K562 (cell line): ENCODE data around the gene TRAF3.

Experiments used
- CREM ChIP-seq: IDR thresholded peaks from 2 replicates; pipeline ENCODE4 v1.6.1; 2014; ENCODE audit warnings: antibody characterized with exemption, low read depth
- NBN ChIP-seq: fragments of 450-650 bp; IDR thresholded peaks from 2 replicates; pipeline ENCODE4 v1.6.1; 2016; ENCODE audit warnings: low read depth, mild to moderate bottlenecking
- SIN3A ChIP-seq, 2 experiments: fragments of 150-350 bp in 1 of 2; IDR thresholded peaks; 2 replicates each; pipeline ENCODE4 v1.6.1; 2011 to 2016; ENCODE audit warnings: borderline replicate concordance in 2 of 2, low read depth in 2 of 2, low read length in 2 of 2, mild to moderate bottlenecking in 2 of 2, moderate library complexity in 2 of 2; ENCODE audit not compliant: control insufficient read depth in 1 of 2
- TEAD2 ChIP-seq: fragments of 450-650 bp; IDR thresholded peaks from 2 replicates; pipeline ENCODE4 v1.6.1; 2016; ENCODE audit warnings: missing genetic modification characterization, control low read depth, missing compliant biosample characterization
- TEAD4 ChIP-seq, 2 experiments: sonication (generic) in 1 of 2; formaldehyde crosslinking in 1 of 2; IDR thresholded peaks; 2 replicates each; pipeline versions ENCODE4 v1.6.1 to v1.8.0; 2012 to 2022; ENCODE audit warnings: borderline replicate concordance in 1 of 2, inconsistent platforms in 1 of 2, low read length in 1 of 2, mild to moderate bottlenecking in 1 of 2, missing genetic modification reagents in 1 of 2
- USF2 ChIP-seq: sonication (generic); formaldehyde crosslinking; IDR thresholded peaks from 2 replicates; pipeline ENCODE4 v1.5.0; 2020; ENCODE audit warnings: missing genetic modification reagents
- TF ChIP-seq, protein P1 (sequence below), 3 experiments: IDR thresholded peaks in 2 of 3; conservative IDR thresholded peaks in 1 of 3; 2 replicates each; pipeline ENCODE4 v1.5.1; 2011 to 2012; ENCODE audit warnings: low read length in 3 of 3, mild to moderate bottlenecking in 3 of 3, control low read depth in 2 of 3, improper control_type of control experiment in 1 of 3, inconsistent platforms in 1 of 3, low read depth in 1 of 3, mixed read lengths in 1 of 3, moderate library complexity in 1 of 3; ENCODE audit not compliant: insufficient read depth in 2 of 3
- TF ChIP-seq, protein P2 (sequence below), 2 experiments: fragments of 450-650 bp in 1 of 2; sonication (generic) in 1 of 2; formaldehyde crosslinking in 1 of 2; IDR thresholded peaks in 1 of 2; conservative IDR thresholded peaks in 1 of 2; 2 replicates each; pipeline versions ENCODE4 v1.6.1 to v1.8.1; 2016 to 2023; ENCODE audit warnings: mild to moderate bottlenecking in 2 of 2, moderate library complexity in 2 of 2, inconsistent platforms in 1 of 2, missing genetic modification reagents in 1 of 2
- TF ChIP-seq, protein P3 (sequence below): fragments of 450-650 bp; IDR thresholded peaks from 2 replicates; pipeline ENCODE4 v1.6.1; 2016; ENCODE audit warnings: low read depth

DNA sequence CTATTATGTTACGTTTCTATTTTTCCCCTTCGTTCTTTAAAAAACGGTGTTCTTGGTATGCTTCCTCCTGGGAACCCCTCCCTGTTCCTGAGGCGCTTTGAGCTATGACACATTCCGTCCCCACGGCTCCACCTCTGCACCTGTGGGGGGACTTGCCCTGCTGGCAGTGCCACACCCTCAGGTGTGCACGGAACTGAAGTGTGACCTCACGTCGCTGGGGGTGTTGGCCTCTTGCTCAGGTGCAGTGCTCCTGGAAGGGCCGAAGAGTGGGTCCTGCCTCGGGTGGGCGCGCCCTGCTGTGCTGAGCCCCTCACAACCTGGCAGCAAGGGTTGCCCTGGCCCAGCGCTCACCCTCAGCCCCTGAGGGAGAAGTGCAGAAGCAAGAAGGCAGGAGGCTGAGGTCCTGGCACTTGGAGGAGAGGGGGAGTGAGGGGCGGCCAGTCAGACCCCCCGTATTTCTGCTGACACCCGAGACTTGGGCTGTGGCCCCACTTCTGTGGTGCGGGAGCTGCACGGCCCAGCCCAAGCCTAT, 150.2 kb downstream of the TRAF3 start:
- TF ChIP-seq NBN (no peak), SIN3A (IDR thresholded peaks at IDR 0.05; ENCODE audit: borderline replicate concordance in 2 of 2, control insufficient read depth in 1 of 2, low read depth in 2 of 2, low read length in 2 of 2) (no peak), TEAD4 (IDR thresholded peaks at IDR 0.05; ENCODE audit: low read length) (no peak), TEAD4 (CRISPR knock-in tag; IDR thresholded peaks at IDR 0.05; ENCODE audit: borderline replicate concordance) (no peak), TEAD2 (tag) (no peak), CREM (no peak), USF2 (no peak)
- TF ChIP-seq, protein P1, sequence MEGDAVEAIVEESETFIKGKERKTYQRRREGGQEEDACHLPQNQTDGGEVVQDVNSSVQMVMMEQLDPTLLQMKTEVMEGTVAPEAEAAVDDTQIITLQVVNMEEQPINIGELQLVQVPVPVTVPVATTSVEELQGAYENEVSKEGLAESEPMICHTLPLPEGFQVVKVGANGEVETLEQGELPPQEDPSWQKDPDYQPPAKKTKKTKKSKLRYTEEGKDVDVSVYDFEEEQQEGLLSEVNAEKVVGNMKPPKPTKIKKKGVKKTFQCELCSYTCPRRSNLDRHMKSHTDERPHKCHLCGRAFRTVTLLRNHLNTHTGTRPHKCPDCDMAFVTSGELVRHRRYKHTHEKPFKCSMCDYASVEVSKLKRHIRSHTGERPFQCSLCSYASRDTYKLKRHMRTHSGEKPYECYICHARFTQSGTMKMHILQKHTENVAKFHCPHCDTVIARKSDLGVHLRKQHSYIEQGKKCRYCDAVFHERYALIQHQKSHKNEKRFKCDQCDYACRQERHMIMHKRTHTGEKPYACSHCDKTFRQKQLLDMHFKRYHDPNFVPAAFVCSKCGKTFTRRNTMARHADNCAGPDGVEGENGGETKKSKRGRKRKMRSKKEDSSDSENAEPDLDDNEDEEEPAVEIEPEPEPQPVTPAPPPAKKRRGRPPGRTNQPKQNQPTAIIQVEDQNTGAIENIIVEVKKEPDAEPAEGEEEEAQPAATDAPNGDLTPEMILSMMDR (IDR thresholded peaks at IDR 0.05 in 2 of 3, conservative IDR thresholded peaks at IDR 0.05 in 1 of 3; ENCODE audit: insufficient read depth in 2 of 3, low read depth in 1 of 3, low read length in 3 of 3) = no peak
- TF ChIP-seq, protein P2, sequence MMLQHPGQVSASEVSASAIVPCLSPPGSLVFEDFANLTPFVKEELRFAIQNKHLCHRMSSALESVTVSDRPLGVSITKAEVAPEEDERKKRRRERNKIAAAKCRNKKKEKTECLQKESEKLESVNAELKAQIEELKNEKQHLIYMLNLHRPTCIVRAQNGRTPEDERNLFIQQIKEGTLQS (IDR thresholded peaks at IDR 0.05) = no peak
- TF ChIP-seq, protein P2 (CRISPR knock-in tag; conservative IDR thresholded peaks at IDR 0.05) = no peak
- TF ChIP-seq, protein P3, sequence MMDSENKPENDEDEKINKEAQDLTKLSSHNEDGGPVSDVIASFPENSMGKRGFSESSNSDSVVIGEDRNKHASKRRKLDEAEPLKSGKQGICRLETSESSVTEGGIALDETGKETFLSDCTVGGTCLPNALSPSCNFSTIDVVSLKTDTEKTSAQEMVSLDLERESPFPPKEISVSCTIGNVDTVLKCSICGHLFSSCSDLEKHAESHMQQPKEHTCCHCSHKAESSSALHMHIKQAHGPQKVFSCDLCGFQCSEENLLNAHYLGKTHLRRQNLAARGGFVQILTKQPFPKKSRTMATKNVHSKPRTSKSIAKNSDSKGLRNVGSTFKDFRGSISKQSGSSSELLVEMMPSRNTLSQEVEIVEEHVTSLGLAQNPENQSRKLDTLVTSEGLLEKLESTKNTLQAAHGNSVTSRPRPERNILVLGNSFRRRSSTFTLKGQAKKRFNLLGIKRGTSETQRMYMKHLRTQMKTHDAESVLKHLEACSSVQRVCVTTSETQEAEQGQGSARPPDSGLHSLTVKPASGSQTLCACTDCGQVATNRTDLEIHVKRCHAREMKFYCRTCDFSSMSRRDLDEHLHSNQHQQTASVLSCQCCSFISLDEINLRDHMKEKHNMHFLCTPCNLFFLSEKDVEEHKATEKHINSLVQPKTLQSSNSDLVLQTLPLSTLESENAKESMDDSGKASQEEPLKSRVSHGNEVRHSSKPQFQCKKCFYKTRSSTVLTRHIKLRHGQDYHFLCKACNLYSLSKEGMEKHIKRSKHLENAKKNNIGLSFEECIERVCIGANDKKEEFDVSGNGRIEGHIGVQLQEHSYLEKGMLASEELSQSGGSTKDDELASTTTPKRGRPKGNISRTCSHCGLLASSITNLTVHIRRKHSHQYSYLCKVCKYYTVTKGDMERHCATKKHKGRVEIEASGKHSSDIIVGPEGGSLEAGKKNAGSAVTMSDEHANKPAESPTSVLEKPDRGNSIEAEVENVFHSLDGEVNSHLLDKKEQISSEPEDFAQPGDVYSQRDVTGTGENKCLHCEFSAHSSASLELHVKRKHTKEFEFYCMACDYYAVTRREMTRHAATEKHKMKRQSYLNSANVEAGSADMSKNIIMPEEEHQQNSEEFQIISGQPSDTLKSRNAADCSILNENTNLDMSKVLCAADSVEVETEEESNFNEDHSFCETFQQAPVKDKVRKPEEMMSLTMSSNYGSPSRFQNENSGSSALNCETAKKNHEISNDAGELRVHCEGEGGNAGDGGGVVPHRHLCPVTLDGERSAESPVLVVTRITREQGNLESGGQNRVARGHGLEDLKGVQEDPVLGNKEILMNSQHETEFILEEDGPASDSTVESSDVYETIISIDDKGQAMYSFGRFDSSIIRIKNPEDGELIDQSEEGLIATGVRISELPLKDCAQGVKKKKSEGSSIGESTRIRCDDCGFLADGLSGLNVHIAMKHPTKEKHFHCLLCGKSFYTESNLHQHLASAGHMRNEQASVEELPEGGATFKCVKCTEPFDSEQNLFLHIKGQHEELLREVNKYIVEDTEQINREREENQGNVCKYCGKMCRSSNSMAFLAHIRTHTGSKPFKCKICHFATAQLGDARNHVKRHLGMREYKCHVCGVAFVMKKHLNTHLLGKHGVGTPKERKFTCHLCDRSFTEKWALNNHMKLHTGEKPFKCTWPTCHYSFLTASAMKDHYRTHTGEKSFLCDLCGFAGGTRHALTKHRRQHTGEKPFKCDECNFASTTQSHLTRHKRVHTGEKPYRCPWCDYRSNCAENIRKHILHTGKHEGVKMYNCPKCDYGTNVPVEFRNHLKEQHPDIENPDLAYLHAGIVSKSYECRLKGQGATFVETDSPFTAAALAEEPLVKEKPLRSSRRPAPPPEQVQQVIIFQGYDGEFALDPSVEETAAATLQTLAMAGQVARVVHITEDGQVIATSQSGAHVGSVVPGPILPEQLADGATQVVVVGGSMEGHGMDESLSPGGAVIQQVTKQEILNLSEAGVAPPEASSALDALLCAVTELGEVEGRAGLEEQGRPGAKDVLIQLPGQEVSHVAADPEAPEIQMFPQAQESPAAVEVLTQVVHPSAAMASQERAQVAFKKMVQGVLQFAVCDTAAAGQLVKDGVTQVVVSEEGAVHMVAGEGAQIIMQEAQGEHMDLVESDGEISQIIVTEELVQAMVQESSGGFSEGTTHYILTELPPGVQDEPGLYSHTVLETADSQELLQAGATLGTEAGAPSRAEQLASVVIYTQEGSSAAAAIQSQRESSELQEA = no peak
